GM19468 (cell line): ENCODE results near the gene CBY1.

Source experiments
- ATAC-seq: cut with Tn5 transposase; IDR thresholded peaks from one replicate; pipeline ENCODE4 v1.9.1; 2021; ENCODE audit warnings: mild to moderate bottlenecking, moderate library complexity, moderate number of reproducible peaks; ENCODE audit not compliant: unreplicated experiment; ENCODE audit errors: extremely low read depth

The CBY1 gene

GRCh38 chr22:38718414-38718813, 62.0 kb downstream of the CBY1 start:
- ATAC-seq: no peak

GRCh38 chr22:38719196-38719595, 62.8 kb downstream of the CBY1 start:
- ATAC-seq: no peak

- ATAC-seq: no peak
Measured at GRCh38 chr22:38720350-38720749, 63.9 kb downstream of the CBY1 start.

- no peak for ATAC-seq
Measured at GRCh38 chr22:38721551-38721950, 65.1 kb downstream of the CBY1 start.
